Measurements from ENCODE around the gene ATG4A. TPM values are rescaled to one million over a fixed set of nuclear protein-coding genes. Genes with fewer than 3 reads are reported as not detected.

Gene ATG4A
- total RNA-seq, 1 donor from 2014 or later = 23.4 TPM

GRCh38 chrX:108088511-108088910 lies 3.1 kb upstream of the ATG4A start:
- DNase-seq (ENCODE audit: low spot score) = no peak
- Mint-ChIP-seq H3K27me3 (ENCODE audit: unreplicated experiment) (no peaks in the 10 kb centered on the region), H3K9me3 (ENCODE audit: unreplicated experiment) (no peaks in the 10 kb centered on the region), H3K4me1 (ENCODE audit: unreplicated experiment) (peaks cover 2% of the 10 kb centered on the region), H3K27ac (ENCODE audit: unreplicated experiment) (no peak overlapping the region), H3K4me3 (ENCODE audit: unreplicated experiment) (no peak overlapping the region), H3K36me3 (ENCODE audit: low read depth, unreplicated experiment) (peaks cover 4% of the 10 kb centered on the region)
- no peak for TF ChIP-seq CTCF (IDR thresholded peaks at IDR 0.05; ENCODE audit: unreplicated experiment)

GRCh38 chrX:108090491-108091263 lies 901 bp upstream of the ATG4A start:
- no peak overlapping the region for H3K4me3 Mint-ChIP-seq (ENCODE audit: unreplicated experiment)
- DNase-seq (ENCODE audit: low spot score) = no peak
- no peak overlapping the region for H3K27ac Mint-ChIP-seq (ENCODE audit: unreplicated experiment)
- no peak for TF ChIP-seq CTCF (IDR thresholded peaks at IDR 0.05; ENCODE audit: unreplicated experiment)
- no peaks in the 10 kb centered on the region for H3K27me3 Mint-ChIP-seq (ENCODE audit: unreplicated experiment)
- no peaks in the 10 kb centered on the region for H3K36me3 Mint-ChIP-seq (ENCODE audit: low read depth, unreplicated experiment)
- no peaks in the 10 kb centered on the region for H3K9me3 Mint-ChIP-seq (ENCODE audit: unreplicated experiment)
- peaks cover 2% of the 10 kb centered on the region for H3K4me1 Mint-ChIP-seq (ENCODE audit: unreplicated experiment)

- Mint-ChIP-seq H3K9me3 (ENCODE audit: unreplicated experiment) (no peaks in the 10 kb centered on the region), H3K4me3 (ENCODE audit: unreplicated experiment) (no peak overlapping the region), H3K4me1 (ENCODE audit: unreplicated experiment) (peaks cover 2% of the 10 kb centered on the region), H3K27ac (ENCODE audit: unreplicated experiment) (no peak overlapping the region), H3K27me3 (ENCODE audit: unreplicated experiment) (no peaks in the 10 kb centered on the region), H3K36me3 (ENCODE audit: low read depth, unreplicated experiment) (no peaks in the 10 kb centered on the region)
- DNase-seq (ENCODE audit: low spot score) = no peak
- TF ChIP-seq CTCF (IDR thresholded peaks at IDR 0.05; ENCODE audit: unreplicated experiment) = no peak
Measured at GRCh38 chrX:108091878-108092291, 307 bp downstream of the ATG4A start.

GRCh38 chrX:108097380-108097779 lies 5.8 kb downstream of the ATG4A start:
- H3K36me3 Mint-ChIP-seq (ENCODE audit: low read depth, unreplicated experiment) = no peaks in the 10 kb centered on the region
- no peak overlapping the region for H3K27ac Mint-ChIP-seq (ENCODE audit: unreplicated experiment)
- H3K27me3 Mint-ChIP-seq (ENCODE audit: unreplicated experiment) = no peaks in the 10 kb centered on the region
- DNase-seq (ENCODE audit: low spot score) = no peak
- TF ChIP-seq CTCF (IDR thresholded peaks at IDR 0.05; ENCODE audit: unreplicated experiment) = no peak
- H3K9me3 Mint-ChIP-seq (ENCODE audit: unreplicated experiment) = no peaks in the 10 kb centered on the region
- no peak overlapping the region for H3K4me3 Mint-ChIP-seq (ENCODE audit: unreplicated experiment)
- no peaks in the 10 kb centered on the region for H3K4me1 Mint-ChIP-seq (ENCODE audit: unreplicated experiment)

GRCh38 chrX:108105473-108105872 lies 13.9 kb downstream of the ATG4A start:
- no peak for TF ChIP-seq CTCF (IDR thresholded peaks at IDR 0.05; ENCODE audit: unreplicated experiment)
- H3K27me3 Mint-ChIP-seq (ENCODE audit: unreplicated experiment) = no peaks in the 10 kb centered on the region

More at GRCh38 chrX:108105473-108105872, 13.9 kb downstream of the ATG4A start:
- no peaks in the 10 kb centered on the region for H3K36me3 Mint-ChIP-seq (ENCODE audit: low read depth, unreplicated experiment)
- peak overlapping the region; percentile 72 for H3K27ac Mint-ChIP-seq (ENCODE audit: unreplicated experiment)
- H3K4me3 Mint-ChIP-seq (ENCODE audit: unreplicated experiment) = no peak overlapping the region
- H3K9me3 Mint-ChIP-seq (ENCODE audit: unreplicated experiment) = no peaks in the 10 kb centered on the region
- no peak for DNase-seq (ENCODE audit: low spot score)
- H3K4me1 Mint-ChIP-seq (ENCODE audit: unreplicated experiment) = peaks cover 14% of the 10 kb centered on the region
